Neural cell (in vitro differentiated cells): ENCODE measurements around the gene NELL1. TPM values are rescaled to one million over a fixed set of nuclear protein-coding genes. Genes with fewer than 3 reads are reported as not detected.

Experiments used
- H2AFZ ChIP-seq: fragments of 200-600, 300-800 bp; sonication (generic), shearing (Covaris generic); 2 replicates; pipeline ENCODE4 v1.6.0; 2014; ENCODE audit warnings: low read depth, mild to moderate bottlenecking, antibody characterized with exemption, low read length, moderate library complexity
- H3F3A ChIP-seq: fragments of 200-600 bp; shearing (Covaris generic); 2 replicates; pipeline ENCODE4 v1.6.1; 2016; ENCODE audit warnings: mild to moderate bottlenecking, moderate library complexity, mixed read lengths, antibody characterized with exemption, low read length; ENCODE audit not compliant: insufficient read depth, poor library complexity, severe bottlenecking
- H3K27ac ChIP-seq: fragments of 200-600, 300-800 bp; sonication (generic), shearing (Covaris generic); 2 replicates; pipeline ENCODE4 v1.5.1; 2014; ENCODE audit warnings: mild to moderate bottlenecking, low read length, moderate library complexity
- H3K27me3 ChIP-seq: fragments of 300-800, 200-600 bp; sonication (generic), shearing (Covaris generic); 2 replicates; pipeline ENCODE4 v1.6.0; 2014; ENCODE audit warnings: mild to moderate bottlenecking, low read depth, low read length, moderate library complexity; ENCODE audit not compliant: insufficient read depth
- H3K36me3 ChIP-seq: fragments of 300-800, 200-600 bp; sonication (generic), shearing (Covaris generic); 2 replicates; pipeline ENCODE4 v1.5.1; 2014; ENCODE audit warnings: mild to moderate bottlenecking, antibody characterized with exemption, low read length, moderate library complexity; ENCODE audit not compliant: insufficient read depth
- H3K4me2 ChIP-seq: fragments of 300-800, 200-600 bp; sonication (generic), shearing (Covaris generic); 2 replicates; pipeline ENCODE4 v1.6.0; 2014; ENCODE audit warnings: mild to moderate bottlenecking, low read length
- H3K4me3 ChIP-seq: fragments of 300-800, 200-600 bp; sonication (generic), shearing (Covaris generic); 2 replicates; pipeline ENCODE4 v1.5.1; 2014; ENCODE audit warnings: mild to moderate bottlenecking, low read length, moderate library complexity
- H3K79me2 ChIP-seq: fragments of 200-600 bp; shearing (Covaris generic); replicated peaks from 2 replicates; pipeline ENCODE4 v1.6.0; 2014; ENCODE audit warnings: mild to moderate bottlenecking, low read length, moderate library complexity; ENCODE audit not compliant: insufficient read depth
- H3K9ac ChIP-seq: fragments of 300-800, 200-600 bp; sonication (generic), shearing (Covaris generic); 2 replicates; pipeline ENCODE4 v1.6.1; 2016; ENCODE audit warnings: mild to moderate bottlenecking, low read length, mixed read lengths
- H3K9me2 ChIP-seq: fragments of 200-600 bp; shearing (Covaris generic); 2 replicates; pipeline ENCODE4 v1.6.1; 2016; ENCODE audit warnings: mild to moderate bottlenecking, low read length, mixed read lengths; ENCODE audit not compliant: insufficient read depth
- H3K9me3 ChIP-seq: fragments of 200-600, 300-800 bp; sonication (generic), shearing (Covaris generic); 2 replicates; pipeline ENCODE4 v1.6.1; 2016; ENCODE audit warnings: mild to moderate bottlenecking, mixed run types, low read length, moderate library complexity, mixed read lengths
- H4K20me1 ChIP-seq: fragments of 200-600 bp; shearing (Covaris generic); 2 replicates; pipeline ENCODE4 v1.6.1; 2016; ENCODE audit warnings: mild to moderate bottlenecking, mixed run types; ENCODE audit not compliant: insufficient read depth
- CTCF ChIP-seq: fragments of 450-650 bp; IDR thresholded peaks from 2 replicates; pipeline ENCODE4 v1.5.1; 2014; ENCODE audit warnings: antibody characterized with exemption, mild to moderate bottlenecking, moderate library complexity; ENCODE audit not compliant: poor library complexity, severe bottlenecking
- EP300 ChIP-seq: fragments of 450-650 bp; conservative IDR thresholded peaks from 2 replicates; pipeline ENCODE4 v1.6.1; 2014; ENCODE audit warnings: antibody characterized with exemption, mild to moderate bottlenecking, moderate library complexity; ENCODE audit not compliant: poor library complexity, severe bottlenecking
- EZH2 ChIP-seq: fragments of 200-600, 300-800 bp; shearing (Covaris generic), sonication (generic); IDR thresholded peaks from 2 replicates; pipeline ENCODE4 v1.6.1; 2014; ENCODE audit warnings: antibody characterized with exemption, low read length, borderline replicate concordance, mild to moderate bottlenecking; ENCODE audit not compliant: insufficient read depth, poor library complexity, severe bottlenecking
- MXI1 ChIP-seq: fragments of 450-650 bp; conservative IDR thresholded peaks from 2 replicates; pipeline ENCODE4 v1.6.1; 2014; ENCODE audit warnings: antibody characterized with exemption, mild to moderate bottlenecking; ENCODE audit not compliant: poor library complexity, severe bottlenecking
- POLR2AphosphoS5 ChIP-seq: IDR thresholded peaks from 2 replicates; pipeline ENCODE4 v1.6.1; 2012
- RAD21 ChIP-seq: fragments of 450-650 bp; conservative IDR thresholded peaks from 2 replicates; pipeline ENCODE4 v1.6.1; 2014; ENCODE audit warnings: antibody characterized with exemption, mild to moderate bottlenecking, moderate library complexity
- REST ChIP-seq: IDR thresholded peaks from 2 replicates; pipeline ENCODE4 v1.6.1; 2012; ENCODE audit warnings: borderline replicate concordance
- SMC3 ChIP-seq: fragments of 450-650 bp; conservative IDR thresholded peaks from 2 replicates; pipeline ENCODE4 v1.6.1; 2014; ENCODE audit warnings: antibody characterized with exemption, mild to moderate bottlenecking, moderate library complexity; ENCODE audit not compliant: poor library complexity
- TAF1 ChIP-seq: IDR thresholded peaks from 2 replicates; pipeline ENCODE4 v1.6.1; 2012; ENCODE audit warnings: low read depth
- polyA minus RNA-seq: library from RNA; depleted of rRNA, polyadenylated mRNA; stranded (reverse); fragments of >200 nt; gene quantifications from 2 replicates; pipeline ENCODE4 v1.2.3, GENCODE V29; 2014
- polyA plus RNA-seq: library from polyadenylated mRNA; depleted of rRNA; stranded (reverse); fragments of >200 nt; gene quantifications from 2 replicates; pipeline ENCODE4 v1.2.3, GENCODE V29; 2014

Gene NELL1
- polyA plus RNA-seq: 48.0 and 70.4 TPM in 2 replicates
- polyA minus RNA-seq: 128 and 131 TPM in 2 replicates

GRCh38 chr11:20668844-20669819 lies at the start of gene NELL1:
NELL1 (plus strand) TSS chr11:20669586.
- H3F3A ChIP-seq: no peaks in the 10 kb centered on the region
- H3K9ac ChIP-seq: peak within 1 kb of the TSS; percentile 72
- no peaks in the 10 kb centered on the region for H3K36me3 ChIP-seq
- no peaks in the 10 kb centered on the region for H4K20me1 ChIP-seq
- H3K79me2 ChIP-seq: no peaks in the 10 kb centered on the region
- peak within 1 kb of the TSS; percentile 76 for H3K4me3 ChIP-seq
- TF ChIP-seq RAD21: peak; percentile 49
- no peak for TF ChIP-seq EP300
- TF ChIP-seq SMC3: peak; percentile 32
- TF ChIP-seq CTCF: peak; percentile 30
- peaks cover 52% of the 10 kb centered on the region for H3K27me3 ChIP-seq
- H3K9me3 ChIP-seq: no peaks in the 10 kb centered on the region
- peak within 1 kb of the TSS; percentile 83 for H3K4me2 ChIP-seq
- no peaks in the 10 kb centered on the region for H3K9me2 ChIP-seq
- H3K27ac ChIP-seq: peak within 1 kb of the TSS; percentile 44
- peak within 1 kb of the TSS; percentile 36 for H2AFZ ChIP-seq

- TF ChIP-seq TAF1 (no peak), CTCF (no peak), MXI1 (no peak), POLR2AphosphoS5 (no peak), EP300 (no peak), EZH2 (no peak), REST (no peak), SMC3 (no peak), RAD21 (no peak)
- no peaks in the 10 kb centered on the region for H3K9me3 ChIP-seq
- H3K27me3 ChIP-seq: no peaks in the 10 kb centered on the region
- no peak overlapping the region for H3K4me3 ChIP-seq
- H4K20me1 ChIP-seq: no peaks in the 10 kb centered on the region
- H3K9ac ChIP-seq: no peak overlapping the region
- H3F3A ChIP-seq: no peaks in the 10 kb centered on the region
- H3K4me2 ChIP-seq: no peak overlapping the region
- H3K79me2 ChIP-seq: no peaks in the 10 kb centered on the region
- H3K9me2 ChIP-seq: no peaks in the 10 kb centered on the region
- no peak overlapping the region for H2AFZ ChIP-seq
- no peaks in the 10 kb centered on the region for H3K36me3 ChIP-seq
- H3K27ac ChIP-seq: no peak overlapping the region
Measured at GRCh38 chr11:20620988-20621387, 48.4 kb upstream of the NELL1 start.
